GM23338 (cell line): ENCODE data around the gene STAT1. TPM values are rescaled to one million over a fixed set of nuclear protein-coding genes. Genes with fewer than 3 reads are reported as not detected.

Experiments used
- ATAC-seq: fragments of 200-7000 bp; cut with Tn5 transposase; 3 replicates; pipeline ENCODE4 v1.9.1; 2020
- DNase-seq: peaks from one replicate; pipeline ENCODE4 v3.0.0-alpha.2; 2015; ENCODE audit warnings: low spot score
- H2AFZ ChIP-seq: fragments of 200-600 bp; sonication (generic); 2 replicates; pipeline ENCODE4 v1.8.0; 2016; ENCODE audit warnings: antibody characterized with exemption, mild to moderate bottlenecking, moderate library complexity
- H3F3A ChIP-seq: fragments of 200-600 bp; sonication (generic); replicated peaks from 2 replicates; pipeline ENCODE4 v1.8.0; 2017; ENCODE audit warnings: antibody characterized with exemption, mixed run types, low read depth
- H3K27ac ChIP-seq: fragments of 200-600 bp; sonication (generic); 2 replicates; pipeline ENCODE4 v1.6.1; 2016; ENCODE audit warnings: low read depth
- H3K27me3 ChIP-seq: fragments of 200-600 bp; sonication (generic); 2 replicates; pipeline ENCODE4 v1.8.0; 2016; ENCODE audit warnings: mild to moderate bottlenecking, mixed run types, moderate library complexity; ENCODE audit not compliant: insufficient read depth
- H3K36me3 ChIP-seq: fragments of 200-600 bp; sonication (generic); 2 replicates; pipeline ENCODE4 v1.8.0; 2016; ENCODE audit warnings: mild to moderate bottlenecking; ENCODE audit not compliant: insufficient read depth
- H3K4me1 ChIP-seq: fragments of 200-600 bp; sonication (generic); 2 replicates; pipeline ENCODE4 v1.8.0; 2016; ENCODE audit warnings: mild to moderate bottlenecking, moderate library complexity; ENCODE audit not compliant: insufficient read depth
- H3K4me2 ChIP-seq: fragments of 200-600 bp; sonication (generic); 2 replicates; pipeline ENCODE4 v1.7.1; 2017; ENCODE audit warnings: mixed run types
- H3K4me3 ChIP-seq: fragments of 200-600 bp; sonication (generic); 2 replicates; pipeline ENCODE4 v1.6.1; 2016; ENCODE audit warnings: mixed run types
- H3K79me2 ChIP-seq: fragments of 200-600 bp; sonication (generic); replicated peaks from 2 replicates; pipeline ENCODE4 v1.8.0; 2017; ENCODE audit warnings: mild to moderate bottlenecking; ENCODE audit not compliant: insufficient read depth
- H3K9me2 ChIP-seq: fragments of 200-600 bp; sonication (generic); 2 replicates; pipeline ENCODE4 v1.8.0; 2017; ENCODE audit not compliant: insufficient read depth
- H4K20me1 ChIP-seq: fragments of 200-600 bp; sonication (generic); replicated peaks from 2 replicates; pipeline ENCODE4 v1.8.0; 2017; ENCODE audit warnings: mild to moderate bottlenecking; ENCODE audit not compliant: insufficient read depth
- H3K27ac Mint-ChIP-seq: 2 replicates; pipeline ENCODE4 v1.8.0; 2020; ENCODE audit warnings: inconsistent platforms, mild to moderate bottlenecking, moderate library complexity, mixed read lengths
- H3K27me3 Mint-ChIP-seq: 3 replicates; pipeline ENCODE4 v1.8.0; 2022; ENCODE audit warnings: low read depth, mild to moderate bottlenecking, moderate library complexity, mixed read lengths, inconsistent platforms; ENCODE audit not compliant: insufficient read depth, poor library complexity
- H3K36me3 Mint-ChIP-seq: 3 replicates; pipeline ENCODE4 v1.8.0; 2021; ENCODE audit warnings: low read depth, mild to moderate bottlenecking, inconsistent platforms, moderate library complexity, mixed read lengths
- H3K4me1 Mint-ChIP-seq: 3 replicates; pipeline ENCODE4 v1.8.0; 2020; ENCODE audit warnings: mild to moderate bottlenecking, inconsistent platforms, mixed read lengths
- H3K4me3 Mint-ChIP-seq: 3 replicates; pipeline ENCODE4 v1.8.0; 2021; ENCODE audit warnings: moderate library complexity, mild to moderate bottlenecking, inconsistent platforms, mixed read lengths
- H3K9me3 Mint-ChIP-seq: 3 replicates; pipeline ENCODE4 v1.8.0; 2020; ENCODE audit warnings: moderate library complexity, mild to moderate bottlenecking, inconsistent platforms, mixed read lengths
- CREB1 ChIP-seq: fragments of 250-450 bp; sonication (Bioruptor Pico); IDR thresholded peaks from 2 replicates; pipeline ENCODE4 v1.5.0; 2020; ENCODE audit warnings: low read depth, mild to moderate bottlenecking, moderate library complexity
- ETS1 ChIP-seq: IDR thresholded peaks from 2 replicates; pipeline ENCODE4 v1.6.1; 2016; ENCODE audit warnings: antibody characterized with exemption
- EZH2 ChIP-seq: fragments of 200-600 bp; sonication (generic); IDR thresholded peaks from one replicate; pipeline ENCODE4 v1.8.0; 2017; ENCODE audit warnings: antibody characterized with exemption, mild to moderate bottlenecking, low read depth; ENCODE audit not compliant: unreplicated experiment
- EZH2phosphoT487 ChIP-seq: fragments of 200-600 bp; sonication (generic); IDR thresholded peaks from one replicate; pipeline ENCODE4 v1.8.1; 2018; ENCODE audit warnings: antibody characterized with exemption; ENCODE audit not compliant: unreplicated experiment
- JUNB ChIP-seq: IDR thresholded peaks from one replicate; pipeline ENCODE4 v1.6.1; 2016; ENCODE audit warnings: antibody characterized with exemption; ENCODE audit not compliant: unreplicated experiment
- NANOG ChIP-seq: IDR thresholded peaks from 2 replicates; pipeline ENCODE4 v1.6.1; 2016; ENCODE audit warnings: antibody characterized with exemption, borderline replicate concordance
- POLR2AphosphoS5 ChIP-seq: IDR thresholded peaks from 2 replicates; pipeline ENCODE4 v1.6.1; 2016; ENCODE audit warnings: antibody characterized with exemption, low read depth
- STAT1 ChIP-seq: IDR thresholded peaks from one replicate; pipeline ENCODE4 v1.6.1; 2016; ENCODE audit warnings: antibody characterized with exemption; ENCODE audit not compliant: unreplicated experiment
- ZNF114 ChIP-seq: fragments of 250-450 bp; sonication (Bioruptor Pico); IDR thresholded peaks from 2 replicates; pipeline ENCODE4 v1.5.0; 2020; ENCODE audit warnings: mild to moderate bottlenecking, moderate library complexity
- ZNF331 ChIP-seq: fragments of 250-450 bp; sonication (Bioruptor Pico); IDR thresholded peaks from 2 replicates; pipeline ENCODE4 v1.5.0; 2020; ENCODE audit warnings: low read depth, mild to moderate bottlenecking, moderate library complexity
- ZNF462 ChIP-seq: fragments of 250-450 bp; sonication (Bioruptor Pico); IDR thresholded peaks from 2 replicates; pipeline ENCODE4 v1.5.0; 2020; ENCODE audit warnings: mild to moderate bottlenecking, moderate library complexity
- polyA plus RNA-seq: library from polyadenylated mRNA; unstranded; fragments of >200 nt; fragmentation: Nextera tagmentation; extraction: Ambion mirVana; gene quantifications from 2 replicates; pipeline ENCODE4 v1.2.1, GENCODE V29; 2016
- total RNA-seq: library from RNA; depleted of rRNA; stranded (reverse); fragments of >200 nt; shearing (Covaris generic); gene quantifications from 2 replicates; pipeline ENCODE4 v1.2.3, GENCODE V29; 2014
- TF ChIP-seq, protein P1 (sequence below), 2 experiments: fragments of 200-600 bp in 1 of 2; sonication (generic) in 1 of 2; conservative IDR thresholded peaks; 2 replicates each; pipeline versions ENCODE4 v1.5.1 to v1.6.1; 2016 to 2017; ENCODE audit warnings: antibody characterized with exemption in 2 of 2, low read depth in 2 of 2, mild to moderate bottlenecking in 2 of 2, moderate library complexity in 1 of 2
- TF ChIP-seq, protein P2 (sequence below): IDR thresholded peaks from one replicate; pipeline ENCODE4 v1.6.1; 2018; ENCODE audit warnings: antibody characterized with exemption; ENCODE audit not compliant: unreplicated experiment

Gene STAT1
- total and polyA plus RNA-seq, 2 experiments from 2014 or later, result 15.1 to 47.4 TPM

GRCh38 chr2:191039616-191040015, 25.6 kb upstream of the STAT1 start:
- H3K79me2 ChIP-seq, result no peaks in the 10 kb centered on the region
- Mint-ChIP-seq H3K4me3 (no peak overlapping the region), H3K9me3 (no peaks in the 10 kb centered on the region), H3K27ac (no peak overlapping the region), H3K36me3 (no peaks in the 10 kb centered on the region), H3K4me1 (peaks cover 10% of the 10 kb centered on the region), H3K27me3 (peaks cover 2% of the 10 kb centered on the region)
- TF ChIP-seq ZNF462 (no peak), POLR2AphosphoS5 (no peak), STAT1 (no peak), CREB1 (no peak), JUNB (no peak), ZNF114 (CRISPR knock-in tag) (no peak), EZH2phosphoT487 (no peak), NANOG (no peak), ETS1 (no peak), ZNF331 (CRISPR knock-in tag) (no peak), EZH2 (no peak)
- TF ChIP-seq, protein P1, sequence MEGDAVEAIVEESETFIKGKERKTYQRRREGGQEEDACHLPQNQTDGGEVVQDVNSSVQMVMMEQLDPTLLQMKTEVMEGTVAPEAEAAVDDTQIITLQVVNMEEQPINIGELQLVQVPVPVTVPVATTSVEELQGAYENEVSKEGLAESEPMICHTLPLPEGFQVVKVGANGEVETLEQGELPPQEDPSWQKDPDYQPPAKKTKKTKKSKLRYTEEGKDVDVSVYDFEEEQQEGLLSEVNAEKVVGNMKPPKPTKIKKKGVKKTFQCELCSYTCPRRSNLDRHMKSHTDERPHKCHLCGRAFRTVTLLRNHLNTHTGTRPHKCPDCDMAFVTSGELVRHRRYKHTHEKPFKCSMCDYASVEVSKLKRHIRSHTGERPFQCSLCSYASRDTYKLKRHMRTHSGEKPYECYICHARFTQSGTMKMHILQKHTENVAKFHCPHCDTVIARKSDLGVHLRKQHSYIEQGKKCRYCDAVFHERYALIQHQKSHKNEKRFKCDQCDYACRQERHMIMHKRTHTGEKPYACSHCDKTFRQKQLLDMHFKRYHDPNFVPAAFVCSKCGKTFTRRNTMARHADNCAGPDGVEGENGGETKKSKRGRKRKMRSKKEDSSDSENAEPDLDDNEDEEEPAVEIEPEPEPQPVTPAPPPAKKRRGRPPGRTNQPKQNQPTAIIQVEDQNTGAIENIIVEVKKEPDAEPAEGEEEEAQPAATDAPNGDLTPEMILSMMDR (conservative IDR thresholded peaks at IDR 0.05; ENCODE audit: low read depth in 2 of 2), result no peak
- TF ChIP-seq, protein P2, sequence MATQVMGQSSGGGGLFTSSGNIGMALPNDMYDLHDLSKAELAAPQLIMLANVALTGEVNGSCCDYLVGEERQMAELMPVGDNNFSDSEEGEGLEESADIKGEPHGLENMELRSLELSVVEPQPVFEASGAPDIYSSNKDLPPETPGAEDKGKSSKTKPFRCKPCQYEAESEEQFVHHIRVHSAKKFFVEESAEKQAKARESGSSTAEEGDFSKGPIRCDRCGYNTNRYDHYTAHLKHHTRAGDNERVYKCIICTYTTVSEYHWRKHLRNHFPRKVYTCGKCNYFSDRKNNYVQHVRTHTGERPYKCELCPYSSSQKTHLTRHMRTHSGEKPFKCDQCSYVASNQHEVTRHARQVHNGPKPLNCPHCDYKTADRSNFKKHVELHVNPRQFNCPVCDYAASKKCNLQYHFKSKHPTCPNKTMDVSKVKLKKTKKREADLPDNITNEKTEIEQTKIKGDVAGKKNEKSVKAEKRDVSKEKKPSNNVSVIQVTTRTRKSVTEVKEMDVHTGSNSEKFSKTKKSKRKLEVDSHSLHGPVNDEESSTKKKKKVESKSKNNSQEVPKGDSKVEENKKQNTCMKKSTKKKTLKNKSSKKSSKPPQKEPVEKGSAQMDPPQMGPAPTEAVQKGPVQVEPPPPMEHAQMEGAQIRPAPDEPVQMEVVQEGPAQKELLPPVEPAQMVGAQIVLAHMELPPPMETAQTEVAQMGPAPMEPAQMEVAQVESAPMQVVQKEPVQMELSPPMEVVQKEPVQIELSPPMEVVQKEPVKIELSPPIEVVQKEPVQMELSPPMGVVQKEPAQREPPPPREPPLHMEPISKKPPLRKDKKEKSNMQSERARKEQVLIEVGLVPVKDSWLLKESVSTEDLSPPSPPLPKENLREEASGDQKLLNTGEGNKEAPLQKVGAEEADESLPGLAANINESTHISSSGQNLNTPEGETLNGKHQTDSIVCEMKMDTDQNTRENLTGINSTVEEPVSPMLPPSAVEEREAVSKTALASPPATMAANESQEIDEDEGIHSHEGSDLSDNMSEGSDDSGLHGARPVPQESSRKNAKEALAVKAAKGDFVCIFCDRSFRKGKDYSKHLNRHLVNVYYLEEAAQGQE, result no peak
- no peak overlapping the region for H3K27ac ChIP-seq
- H3K27me3 ChIP-seq, result no peaks in the 10 kb centered on the region
- H4K20me1 ChIP-seq, result no peaks in the 10 kb centered on the region
- H3K36me3 ChIP-seq, result no peaks in the 10 kb centered on the region
- no peak overlapping the region for H3K4me3 ChIP-seq
- no peak for DNase-seq
- no peak overlapping the region for H3K4me2 ChIP-seq
- H3K9me2 ChIP-seq, result no peaks in the 10 kb centered on the region
- no peak for ATAC-seq
- H2AFZ ChIP-seq, result no peak overlapping the region
- H3K4me1 ChIP-seq, result no peaks in the 10 kb centered on the region; the same call in 1 of the 2 replicates
- H3F3A ChIP-seq, result no peaks in the 10 kb centered on the region
